CD4-positive, alpha-beta T cell treated with Interleukin-4 for 1 hour (primary cell): ENCODE measurements around the gene SNED1.

Experiments
- DNase-seq, 2 donors: peaks; one replicate each; pipeline ENCODE4 v3.0.0-alpha.2; 2020 to 2022

Gene SNED1

GRCh38 chr2:241068942-241069810 is 70.8 kb downstream of the SNED1 start:
- no peak for DNase-seq

DNA sequence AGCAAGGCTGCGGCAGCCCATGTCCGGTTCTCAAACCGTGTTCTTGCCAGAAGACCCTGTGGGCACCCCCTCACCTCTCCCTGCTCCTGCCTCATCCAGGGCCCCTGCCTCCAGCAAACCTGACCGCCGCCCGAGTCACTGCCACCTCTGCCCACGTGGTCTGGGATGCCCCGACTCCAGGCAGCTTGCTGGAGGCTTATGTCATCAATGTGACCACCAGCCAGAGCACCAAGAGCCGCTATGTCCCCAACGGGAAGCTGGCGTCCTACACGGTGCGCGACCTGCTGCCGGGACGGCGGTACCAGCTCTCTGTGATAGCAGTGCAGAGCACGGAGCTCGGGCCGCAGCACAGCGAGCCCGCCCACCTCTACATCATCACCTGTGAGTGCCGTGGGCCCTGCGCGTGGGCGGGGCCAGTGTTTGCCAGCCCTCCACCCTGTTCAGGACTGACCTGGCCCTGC is 71.4 kb downstream of the SNED1 start:
- DNase-seq: no peak

DNA sequence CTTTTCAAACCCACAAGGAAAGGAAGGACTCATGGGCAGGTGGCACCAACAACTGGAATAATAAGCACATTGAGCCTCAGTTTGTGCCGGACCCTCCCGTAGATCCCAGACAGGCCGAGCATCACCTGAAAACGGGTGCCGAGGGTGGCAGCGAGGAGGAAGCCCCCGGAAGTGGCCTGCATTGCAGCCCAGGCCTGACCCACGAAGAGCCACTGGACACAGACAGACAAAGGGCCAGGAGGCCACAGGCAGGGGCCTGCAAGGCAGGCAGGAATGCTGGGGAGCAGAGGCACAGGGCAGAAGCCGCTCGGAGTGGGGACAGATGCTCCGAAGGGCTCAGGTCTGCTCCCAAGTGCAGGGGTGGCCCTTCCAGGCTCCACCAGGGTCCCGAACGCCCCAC is 71.9 kb downstream of the SNED1 start:
- DNase-seq: no peak

GRCh38 chr2:241070811-241071676 is 72.6 kb downstream of the SNED1 start:
- DNase-seq: no peak

DNA sequence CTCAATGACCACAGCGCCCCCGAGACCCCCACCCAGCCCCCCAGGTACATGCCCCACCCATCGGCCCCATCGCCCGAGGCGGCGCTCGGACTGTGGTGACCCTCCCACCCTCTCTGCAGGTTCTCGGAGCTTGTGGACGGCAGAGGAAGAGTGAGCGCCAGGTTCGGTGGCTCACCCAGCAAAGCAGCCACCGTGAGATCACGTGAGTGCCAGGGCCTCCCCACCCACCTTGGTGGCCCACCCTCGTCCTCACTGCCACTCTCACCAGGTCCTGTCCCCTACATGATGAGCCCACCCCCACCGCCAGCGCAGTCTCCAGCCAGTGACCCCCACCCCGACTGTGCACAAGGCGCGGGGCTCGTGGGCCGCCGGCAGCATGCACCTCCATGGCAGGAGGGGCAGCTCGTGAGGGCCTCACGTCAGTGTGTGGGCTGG is 73.3 kb downstream of the SNED1 start:
- no peak for DNase-seq

DNA sequence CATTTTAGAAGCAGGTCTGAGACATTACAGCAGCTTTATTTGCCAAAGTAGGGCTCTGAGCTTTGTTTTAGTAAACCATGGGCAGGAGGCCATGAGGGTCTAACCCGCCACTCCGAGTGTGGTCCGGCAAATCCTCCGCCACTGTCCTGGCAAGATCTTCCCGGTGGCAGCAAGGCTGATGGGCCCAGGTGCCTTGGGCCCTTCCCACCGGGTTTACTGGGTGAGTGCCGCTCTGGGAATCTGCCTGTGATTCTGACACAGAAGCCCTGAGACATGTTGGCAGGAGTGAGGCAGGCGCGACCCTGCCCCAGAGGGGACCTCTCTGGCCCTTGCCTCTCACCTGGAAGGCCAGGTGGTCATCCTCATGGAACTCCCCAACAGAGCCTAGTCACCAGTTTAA is 73.7 kb downstream of the SNED1 start:
- no peak for DNase-seq

GRCh38 chr2:241072553-241073165 is 74.2 kb downstream of the SNED1 start:
- no peak for DNase-seq

DNA sequence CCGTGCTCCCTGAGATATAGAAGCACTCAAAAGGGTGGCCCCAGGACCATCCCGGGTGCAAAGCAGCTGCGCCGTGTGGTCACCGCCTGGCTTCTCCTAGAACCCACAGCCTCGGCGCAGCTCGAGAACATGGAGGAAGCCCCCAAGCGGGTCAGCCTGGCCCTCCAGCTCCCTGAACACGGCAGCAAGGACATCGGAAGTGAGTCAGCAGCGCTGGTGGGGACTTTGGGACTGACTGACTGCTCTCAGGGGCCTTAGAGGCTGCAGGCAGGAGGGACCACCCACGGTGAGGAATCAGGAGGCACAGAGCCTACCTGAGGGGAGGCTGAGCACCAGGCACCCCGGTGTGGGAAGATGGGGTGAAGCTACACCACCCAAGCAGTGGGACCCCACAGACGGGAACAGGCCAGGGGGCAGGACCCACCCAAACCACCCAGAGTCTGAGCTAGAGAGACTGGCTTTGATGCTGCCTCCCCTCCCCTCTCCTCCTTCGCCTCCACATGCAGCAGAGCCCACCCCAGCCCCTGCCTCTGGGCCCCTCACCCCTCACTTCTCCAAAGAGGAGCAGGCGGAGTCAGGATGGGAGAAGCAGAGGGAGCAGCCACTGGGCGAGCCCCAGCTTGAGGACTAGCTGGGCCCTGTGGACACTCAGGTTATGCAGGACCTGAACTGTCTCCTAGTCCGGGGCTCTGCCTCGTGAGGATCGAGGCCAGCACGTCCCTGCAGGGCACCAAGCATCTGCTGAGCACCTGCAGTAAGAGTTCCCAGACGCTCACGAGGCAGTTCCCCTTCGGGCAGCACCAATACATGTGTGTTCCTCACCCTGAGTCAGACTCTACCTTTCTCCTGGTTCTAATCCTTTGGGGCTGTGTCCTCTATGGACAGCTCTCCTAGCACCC is 75.0 kb downstream of the SNED1 start:
- no peak for DNase-seq

- DNase-seq: no peak
These were observed 75.8 kb downstream of the SNED1 start for GRCh38 chr2:241074065-241074818.

DNA sequence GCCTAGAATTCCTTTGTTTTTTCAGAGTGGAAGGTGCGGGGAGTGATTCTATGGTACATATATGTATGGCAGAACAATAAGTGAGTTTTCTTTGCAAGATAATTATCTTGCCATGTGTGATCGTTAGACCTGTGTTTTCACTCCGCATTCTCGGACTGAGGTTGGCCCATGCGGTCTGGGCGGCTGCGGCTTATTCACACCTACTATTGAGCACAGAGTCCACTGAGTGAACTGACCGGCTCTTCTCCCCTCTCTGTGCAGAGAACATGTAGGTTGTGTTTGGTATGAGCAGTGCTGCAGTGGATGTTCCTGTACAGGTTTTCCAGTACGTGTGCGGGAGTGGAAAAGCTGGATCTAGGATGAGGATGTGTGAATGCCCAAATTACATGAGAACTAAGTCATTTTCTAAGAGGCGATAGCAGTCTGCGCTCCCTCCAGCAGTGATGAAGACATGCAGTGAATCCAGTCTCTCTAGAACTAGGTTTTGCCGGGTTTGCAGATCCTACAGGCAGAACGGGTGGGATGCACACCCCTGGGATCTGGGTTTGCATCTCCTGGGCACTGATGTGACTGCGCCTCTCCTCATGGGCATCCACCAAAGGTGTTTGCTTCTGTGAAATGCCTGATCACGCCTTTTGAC is 76.6 kb downstream of the SNED1 start:
- DNase-seq: no peak

- DNase-seq: no peak
These were observed 82.2 kb downstream of the SNED1 start for GRCh38 chr2:241080405-241081189.

GRCh38 chr2:241081190-241081642 is 82.8 kb downstream of the SNED1 start:
- no peak for DNase-seq

- no peak for DNase-seq
These were observed 83.4 kb downstream of the SNED1 start for GRCh38 chr2:241081643-241082340.

- no peak for DNase-seq
These were observed 84.1 kb downstream of the SNED1 start for GRCh38 chr2:241082341-241083090.

DNA sequence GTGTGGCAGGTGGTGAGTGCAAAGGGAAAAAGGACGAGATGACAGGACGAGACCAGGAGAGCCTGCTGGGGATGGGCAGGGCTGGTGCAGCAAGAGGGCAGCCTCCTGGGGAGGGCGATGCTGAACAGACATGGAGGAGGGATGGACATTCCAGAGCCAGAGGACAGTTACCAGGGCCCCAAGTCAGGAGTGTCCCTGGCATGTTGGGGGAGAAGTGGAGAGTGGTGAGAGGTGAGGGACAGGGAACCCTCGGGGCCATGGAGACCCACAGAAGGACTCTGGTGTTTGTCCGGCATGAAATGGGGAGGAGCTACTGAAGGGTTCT is 84.6 kb downstream of the SNED1 start:
- DNase-seq: no peak

DNA sequence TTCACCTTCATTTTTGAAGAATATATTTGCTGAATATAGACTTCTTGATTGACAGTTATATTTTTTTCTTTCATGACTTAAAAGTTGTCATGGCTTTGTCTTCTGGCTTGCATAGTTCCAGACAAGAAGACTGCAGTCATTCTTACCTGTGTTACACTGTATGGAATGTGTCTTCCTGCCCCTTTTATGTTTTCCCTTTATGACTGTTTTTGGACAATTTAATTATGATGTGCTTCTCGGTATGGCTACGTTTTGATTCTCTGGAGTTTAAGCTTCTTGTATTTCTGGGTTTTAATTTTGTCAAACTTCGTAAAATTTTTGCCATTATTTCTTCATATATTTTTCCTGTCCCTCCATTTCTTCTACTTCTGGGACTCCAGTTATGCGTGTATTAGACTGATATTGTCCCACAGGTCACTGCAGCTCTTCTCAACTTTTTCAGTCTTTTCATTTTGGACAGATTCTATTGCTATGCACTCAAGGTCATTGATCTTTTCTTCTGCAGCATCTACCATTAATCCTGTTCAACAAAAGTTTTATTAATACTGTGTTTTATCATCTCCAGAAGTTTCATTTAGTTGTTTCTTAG is 86.5 kb downstream of the SNED1 start:
- DNase-seq: no peak

DNA sequence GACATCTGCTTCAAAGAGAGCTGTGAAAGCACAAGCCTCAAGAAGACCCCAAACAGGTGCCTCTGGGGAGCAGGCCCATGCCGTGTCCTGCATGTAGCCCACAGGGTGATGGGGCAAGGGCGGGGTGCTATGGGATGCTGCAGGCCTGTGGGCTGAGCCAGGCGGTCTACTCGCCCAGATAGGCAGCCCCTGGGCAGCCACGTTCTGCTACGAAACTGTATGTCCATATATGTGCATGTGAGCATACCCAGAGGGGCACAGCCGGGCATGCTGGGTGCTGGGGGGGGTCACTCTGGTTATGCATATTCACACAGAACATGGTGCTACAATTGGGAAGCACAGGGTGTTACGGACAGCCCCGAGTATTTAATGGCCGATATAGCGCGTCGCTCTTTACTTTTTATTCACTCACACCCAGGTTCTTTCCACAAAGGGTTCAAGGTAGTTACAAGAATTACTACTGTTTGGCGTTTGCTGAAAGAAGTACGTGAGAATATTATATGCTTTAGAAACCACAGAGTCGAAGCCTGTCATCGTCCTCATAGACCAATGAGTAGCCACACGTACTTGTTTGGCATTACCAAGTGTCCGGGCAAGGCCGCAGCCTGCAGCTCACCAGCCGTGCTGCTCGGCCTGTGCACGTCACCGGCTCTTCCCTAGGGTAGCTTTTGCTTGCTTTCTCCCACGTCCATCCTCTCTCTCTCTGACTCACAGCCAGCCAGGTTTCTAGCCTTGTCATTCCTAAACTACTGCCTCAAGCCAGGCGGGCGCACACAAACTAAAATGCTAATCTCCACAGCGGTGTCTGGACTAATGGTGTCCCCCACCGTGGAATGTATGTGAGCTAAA is 89.2 kb downstream of the SNED1 start:
- DNase-seq: no peak
